GM12878 (cell line): ENCODE results near the gene FGF1. TPM values are rescaled to one million over a fixed set of nuclear protein-coding genes. Genes with fewer than 3 reads are reported as not detected.

Experiments used
- ATAC-seq: fragments of 200-7000 bp; cut with Tn5 transposase; 3 replicates; pipeline ENCODE4 v1.9.1; 2020; ENCODE audit warnings: mild to moderate bottlenecking, moderate library complexity
- BruUV-seq: library from RNA; stranded (reverse); fragments of 400-500 nt; replicated peaks from 2 replicates; lab custom pipeline; 2021; lab: Mats Ljungman, UMichigan
- CTCF ChIA-PET: fragments of 300-600 bp; sonication (Branson Sonifier 250); formaldehyde crosslinking; extraction: SDS; loops from one replicate; lab custom pipeline; 2021; ENCODE audit warnings: inconsistent platforms; lab: Yijun Ruan, JAX
- POLR2A ChIA-PET: fragments of 350-600 bp; formaldehyde crosslinking; extraction: SDS; loops from one replicate; lab custom pipeline; 2021; ENCODE audit warnings: inconsistent platforms; lab: Charles Lee
- RAD21 ChIA-PET: fragments of 300-600 bp; sonication (Branson Sonifier 250); formaldehyde crosslinking; loops from one replicate; lab custom pipeline; 2023; ENCODE audit warnings: antibody characterized with exemption; ENCODE audit not compliant: unreplicated experiment; lab: Charles Lee
- SMC1A ChIA-PET: fragments of 300-600 bp; sonication (Branson Sonifier 250); formaldehyde crosslinking; loops from one replicate; lab custom pipeline; 2023; ENCODE audit not compliant: unreplicated experiment, uncharacterized antibody; lab: Charles Lee
- DNase-seq: peaks from one replicate; pipeline ENCODE4 v3.0.0-alpha.2; 2011; ENCODE audit warnings: low read depth, low spot score
- FAIRE-seq: peaks from 3 replicates; lab custom pipeline; 2011; peaks lifted over from hg19 to GRCh38; lab: Jason Lieb, UNC
- H2AFZ ChIP-seq: 2 replicates; pipeline ENCODE4 v1.6.0; 2011; ENCODE audit warnings: low read depth, low read length, control low read depth; ENCODE audit not compliant: control insufficient read depth
- H3K27ac ChIP-seq: 2 replicates; pipeline ENCODE4 v1.5.1; 2011; ENCODE audit warnings: control low read depth; ENCODE audit not compliant: control insufficient read depth, insufficient read depth
- H3K27me3 ChIP-seq, 2 experiments: replicated peaks in 1 of 2; 2 replicates each; pipeline versions ENCODE4 v1.6.0 to v1.6.1; 2011; ENCODE audit warnings: low read length in 1 of 2; ENCODE audit not compliant: control insufficient read depth in 2 of 2, insufficient read depth in 2 of 2
- H3K36me3 ChIP-seq, 2 experiments: 2 replicates each; pipeline ENCODE4 v1.5.1; 2011; ENCODE audit warnings: low read length in 1 of 2; ENCODE audit not compliant: control insufficient read depth in 2 of 2, insufficient read depth in 2 of 2
- H3K4me1 ChIP-seq: 2 replicates; pipeline ENCODE4 v1.6.1; 2011; ENCODE audit warnings: mild to moderate bottlenecking, low read length, moderate library complexity, mixed read lengths; ENCODE audit not compliant: control insufficient read depth, insufficient read depth
- H3K4me2 ChIP-seq: 2 replicates; pipeline ENCODE4 v1.6.0; 2011; ENCODE audit warnings: control low read depth; ENCODE audit not compliant: control insufficient read depth, insufficient read depth
- H3K4me3 ChIP-seq: fragments of 200-600 bp; sonication (generic); 2 replicates; pipeline ENCODE4 v1.5.1; 2016
- H3K79me2 ChIP-seq: 2 replicates; pipeline ENCODE4 v1.6.0; 2011; ENCODE audit warnings: low read length; ENCODE audit not compliant: control insufficient read depth, insufficient read depth
- H3K9ac ChIP-seq: 2 replicates; pipeline ENCODE4 v1.8.0; 2011; ENCODE audit warnings: low read length, control low read depth, mixed read lengths; ENCODE audit not compliant: control insufficient read depth, insufficient read depth
- H3K9me3 ChIP-seq: replicated peaks from 3 replicates; pipeline ENCODE4 v1.5.1; 2011; ENCODE audit warnings: mild to moderate bottlenecking, low read length; ENCODE audit not compliant: control insufficient read depth, insufficient read depth
- H4K20me1 ChIP-seq: 2 replicates; pipeline ENCODE4 v1.6.0; 2011; ENCODE audit not compliant: control insufficient read depth, insufficient read depth
- BCL11A ChIP-seq: IDR thresholded peaks from 2 replicates; pipeline ENCODE4 v1.6.1; 2011; ENCODE audit warnings: low read depth, low read length
- LARP7 ChIP-seq: fragments of 450-650 bp; IDR thresholded peaks from 2 replicates; pipeline ENCODE4 v1.6.1; 2017; ENCODE audit warnings: mild to moderate bottlenecking
- MTA2 ChIP-seq: fragments of 450-650 bp; IDR thresholded peaks from 2 replicates; pipeline ENCODE4 v1.6.1; 2016; ENCODE audit warnings: low read depth, mild to moderate bottlenecking, moderate library complexity
- NR2C2 ChIP-seq: IDR thresholded peaks from 2 replicates; pipeline ENCODE4 v1.6.1; 2011; ENCODE audit warnings: borderline replicate concordance, low read depth; ENCODE audit not compliant: control insufficient read depth, insufficient read length
- SIN3A ChIP-seq: IDR thresholded peaks from 2 replicates; pipeline ENCODE4 v1.6.1; 2012; ENCODE audit warnings: low read depth, low read length, improper control_type of control experiment
- ZSCAN29 ChIP-seq: fragments of 450-650 bp; IDR thresholded peaks from 2 replicates; pipeline ENCODE4 v1.6.1; 2017; ENCODE audit warnings: mild to moderate bottlenecking, moderate library complexity
- WGBS: methylation state at CpG from one replicate; pipeline ENCODE4 v1.1.6; 2016; ENCODE audit warnings: low lambda C conversion rate; ENCODE audit not compliant: insufficient replicate concordance, insufficient coverage; ENCODE audit errors: missing lambda C conversion rate; 5-methylcytosine and 5-hydroxymethylcytosine counted together
- in situ Hi-C: fragments of 300-500 bp; cut with MboI; formaldehyde crosslinking; loops from 9 replicates; pipeline ENCODE4 v1.14.3; 2018; ENCODE audit warnings: mixed read lengths
- intact Hi-C: fragments of 100-400 bp; cut with micrococcal nuclease; formaldehyde crosslinking; loops from one replicate; pipeline ENCODE4 v1.14.2; 2022; ENCODE audit not compliant: unreplicated experiment
- polyA plus RNA-seq, 11 experiments: library from polyadenylated mRNA; depleted of rRNA in 4 of 11; unstranded in 6 of 11; stranded (reverse) in 5 of 11; fragments of >200 nt; fragmentation: Nextera tagmentation in 4 of 11; fragmentation: Illumina TruSeq in 1 of 11; extraction: Ambion mirVana in 4 of 11; extraction: Trizol in 1 of 11; gene quantifications; 1 replicate in 1 of 11; 2 replicates in 10 of 11; pipeline versions ENCODE4 v1.2.1 to v1.2.3, GENCODE V29; 2011 to 2016; ENCODE audit warnings: inconsistent platforms in 2 of 11, missing spikeins in 2 of 11, low read depth in 1 of 11
- total RNA-seq, 4 experiments: library from RNA; depleted of rRNA in 3 of 4; stranded (reverse); fragments of >200 nt in 3 of 4; fragmentation: Illumina TruSeq in 1 of 4; extraction: Trizol in 1 of 4; gene quantifications; 2 replicates each; pipeline versions ENCODE4 v1.2.1 to v1.2.3, GENCODE V29; 2013 to 2021
- TF ChIP-seq, protein P1 (sequence below), 3 experiments: IDR thresholded peaks in 2 of 3; conservative IDR thresholded peaks in 1 of 3; 2 replicates each; pipeline ENCODE4 v1.5.1; 2011; ENCODE audit warnings: low read depth in 3 of 3, low read length in 3 of 3, mild to moderate bottlenecking in 3 of 3, control low read depth in 2 of 3, moderate library complexity in 2 of 3, inconsistent platforms in 1 of 3, mixed read lengths in 1 of 3; ENCODE audit not compliant: control insufficient read depth in 2 of 3, insufficient read depth in 1 of 3; ENCODE audit errors: extremely low read depth in 1 of 3

Gene FGF1
- total and polyA plus RNA-seq, 10 of the 15 experiments (the other 5 are each of a cell fraction or from before 2014, with no cell fraction given): not detected

DNA sequence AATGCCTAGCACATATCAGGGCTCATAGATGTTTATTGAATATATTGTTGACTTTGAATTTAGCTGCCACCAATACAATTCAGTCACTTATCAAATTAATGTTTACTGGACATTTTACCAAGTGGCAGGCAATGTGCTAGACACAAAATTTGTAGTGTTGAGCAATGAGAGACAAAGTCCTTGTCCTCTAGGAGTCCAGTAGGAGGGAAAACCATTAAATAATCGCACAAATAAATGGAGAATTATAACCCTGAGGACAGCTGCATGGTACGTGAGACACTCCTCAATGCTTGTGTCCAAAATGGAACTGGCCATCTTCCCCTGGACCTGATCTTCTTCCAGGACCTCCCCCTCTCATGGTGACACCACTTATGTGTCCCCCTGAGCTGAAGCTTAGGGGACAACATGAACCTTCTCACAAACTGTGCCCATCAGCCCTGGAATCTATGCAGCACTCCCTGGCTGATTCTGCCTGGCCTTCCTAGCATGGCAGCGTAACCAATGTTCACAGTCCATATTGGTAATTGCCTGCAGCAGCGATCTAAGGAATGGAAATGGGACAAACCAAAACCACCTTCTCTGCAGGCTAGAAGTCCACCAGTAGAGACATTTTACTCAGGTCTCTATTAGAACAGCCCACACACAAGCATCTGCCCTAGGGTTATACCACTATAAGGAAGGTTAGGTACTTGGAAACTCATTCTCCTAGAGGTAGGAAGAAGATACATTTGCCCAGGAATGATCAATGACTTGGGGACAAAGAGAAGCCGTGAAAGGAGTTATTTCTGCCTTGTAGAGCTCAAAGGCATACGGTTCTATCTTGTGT is 75.5 kb downstream of the FGF1 start (continued):
- TF ChIP-seq, protein P1, sequence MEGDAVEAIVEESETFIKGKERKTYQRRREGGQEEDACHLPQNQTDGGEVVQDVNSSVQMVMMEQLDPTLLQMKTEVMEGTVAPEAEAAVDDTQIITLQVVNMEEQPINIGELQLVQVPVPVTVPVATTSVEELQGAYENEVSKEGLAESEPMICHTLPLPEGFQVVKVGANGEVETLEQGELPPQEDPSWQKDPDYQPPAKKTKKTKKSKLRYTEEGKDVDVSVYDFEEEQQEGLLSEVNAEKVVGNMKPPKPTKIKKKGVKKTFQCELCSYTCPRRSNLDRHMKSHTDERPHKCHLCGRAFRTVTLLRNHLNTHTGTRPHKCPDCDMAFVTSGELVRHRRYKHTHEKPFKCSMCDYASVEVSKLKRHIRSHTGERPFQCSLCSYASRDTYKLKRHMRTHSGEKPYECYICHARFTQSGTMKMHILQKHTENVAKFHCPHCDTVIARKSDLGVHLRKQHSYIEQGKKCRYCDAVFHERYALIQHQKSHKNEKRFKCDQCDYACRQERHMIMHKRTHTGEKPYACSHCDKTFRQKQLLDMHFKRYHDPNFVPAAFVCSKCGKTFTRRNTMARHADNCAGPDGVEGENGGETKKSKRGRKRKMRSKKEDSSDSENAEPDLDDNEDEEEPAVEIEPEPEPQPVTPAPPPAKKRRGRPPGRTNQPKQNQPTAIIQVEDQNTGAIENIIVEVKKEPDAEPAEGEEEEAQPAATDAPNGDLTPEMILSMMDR (IDR thresholded peaks at IDR 0.05 in 2 of 3, conservative IDR thresholded peaks at IDR 0.05 in 1 of 3; ENCODE audit: control insufficient read depth in 2 of 3, extremely low read depth in 1 of 3, insufficient read depth in 1 of 3, low read depth in 3 of 3, low read length in 3 of 3): no peak
- TF ChIP-seq BCL11A (no peak), MTA2 (no peak), SIN3A (no peak), LARP7 (no peak)
- TF ChIP-seq, all 136 proteins: peak for 0

DNA sequence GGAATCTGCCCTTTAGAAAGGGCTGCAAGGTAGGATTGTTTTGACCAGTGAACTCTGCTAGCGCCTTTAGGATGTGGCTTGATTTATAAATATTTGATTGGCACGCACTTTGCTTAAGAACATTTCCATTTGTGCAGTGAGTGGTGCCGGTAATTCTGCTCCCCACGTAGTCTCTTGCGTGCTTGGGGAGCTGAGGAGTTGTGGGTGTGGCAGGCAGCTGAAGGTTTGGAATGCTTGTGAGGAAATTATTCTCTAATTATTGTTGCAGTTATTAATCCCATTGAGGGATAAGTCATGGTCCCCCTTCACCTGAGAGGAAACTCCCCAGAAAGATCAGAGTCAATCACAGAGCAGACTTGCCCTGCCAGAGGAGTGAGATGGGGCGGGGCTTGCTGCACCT is 76.7 kb downstream of the FGF1 start:
- TF ChIP-seq NR2C2 (no peak), ZSCAN29 (no peak)
- TF ChIP-seq, all 136 proteins: peak for 0
- intact Hi-C loops: no loop called here
- SMC1A ChIA-PET: no interaction called here
- no peak for FAIRE-seq
- Histone ChIP-seq H4K20me1 (peaks cover 3% of the 10 kb centered on the region; the same call in 1 of the 2 replicates), H3K9me3 (no peaks in the 10 kb centered on the region), H3K27me3 (no peaks in the 10 kb centered on the region; a peak in 4 of 4 replicates), H3K27ac (no peak overlapping the region), H3K79me2 (no peaks in the 10 kb centered on the region), H3K36me3 (no peaks in the 10 kb centered on the region), H3K4me1 (no peaks in the 10 kb centered on the region), H3K9ac (no peak overlapping the region), H2AFZ (no peak overlapping the region), H3K4me3 (no peak overlapping the region), H3K4me2 (no peak overlapping the region)
- in situ Hi-C loops: loop anchor here (5.0 kb wide), 1 partner anchor 88 kb away; no protein-coding TSS in a partner anchor
- no TSS peak for BruUV-seq
- POLR2A ChIA-PET: no interaction called here
- no peak for ATAC-seq
- RAD21 ChIA-PET: no interaction called here
- CTCF ChIA-PET: interaction anchor here (0.9 to 1.0 kb wide), 2 partner anchors 272 to 457 kb away, joined by 3 read pairs; no protein-coding TSS in a partner anchor
- WGBS: 35% methylated on average over 6 of the region's 6 CpGs
- no peak for DNase-seq
